Astrocyte of the cerebellum (primary cell): ENCODE measurements around the gene SOCS1.

Experiments
- DNase-seq: peaks from one replicate; pipeline ENCODE4 v3.0.0-alpha.2; 2011; ENCODE audit warnings: low read depth
- H3K4me3 ChIP-seq: 2 replicates; pipeline ENCODE4 v1.5.1; 2011; ENCODE audit warnings: mild to moderate bottlenecking, low read depth, low read length, moderate library complexity
- CTCF ChIP-seq: IDR thresholded peaks from 2 replicates; pipeline ENCODE4 v1.5.1; 2012; ENCODE audit warnings: low read length, low read depth, moderate library complexity, mild to moderate bottlenecking; ENCODE audit errors: missing control alignments
- in situ Hi-C: cut with HindIII; loops from 2 replicates; pipeline ENCODE4 v1.10.0; 2017; ENCODE audit warnings: low sequenced_read_pairs

SOCS1 gene, protein sequence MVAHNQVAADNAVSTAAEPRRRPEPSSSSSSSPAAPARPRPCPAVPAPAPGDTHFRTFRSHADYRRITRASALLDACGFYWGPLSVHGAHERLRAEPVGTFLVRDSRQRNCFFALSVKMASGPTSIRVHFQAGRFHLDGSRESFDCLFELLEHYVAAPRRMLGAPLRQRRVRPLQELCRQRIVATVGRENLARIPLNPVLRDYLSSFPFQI

DNA sequence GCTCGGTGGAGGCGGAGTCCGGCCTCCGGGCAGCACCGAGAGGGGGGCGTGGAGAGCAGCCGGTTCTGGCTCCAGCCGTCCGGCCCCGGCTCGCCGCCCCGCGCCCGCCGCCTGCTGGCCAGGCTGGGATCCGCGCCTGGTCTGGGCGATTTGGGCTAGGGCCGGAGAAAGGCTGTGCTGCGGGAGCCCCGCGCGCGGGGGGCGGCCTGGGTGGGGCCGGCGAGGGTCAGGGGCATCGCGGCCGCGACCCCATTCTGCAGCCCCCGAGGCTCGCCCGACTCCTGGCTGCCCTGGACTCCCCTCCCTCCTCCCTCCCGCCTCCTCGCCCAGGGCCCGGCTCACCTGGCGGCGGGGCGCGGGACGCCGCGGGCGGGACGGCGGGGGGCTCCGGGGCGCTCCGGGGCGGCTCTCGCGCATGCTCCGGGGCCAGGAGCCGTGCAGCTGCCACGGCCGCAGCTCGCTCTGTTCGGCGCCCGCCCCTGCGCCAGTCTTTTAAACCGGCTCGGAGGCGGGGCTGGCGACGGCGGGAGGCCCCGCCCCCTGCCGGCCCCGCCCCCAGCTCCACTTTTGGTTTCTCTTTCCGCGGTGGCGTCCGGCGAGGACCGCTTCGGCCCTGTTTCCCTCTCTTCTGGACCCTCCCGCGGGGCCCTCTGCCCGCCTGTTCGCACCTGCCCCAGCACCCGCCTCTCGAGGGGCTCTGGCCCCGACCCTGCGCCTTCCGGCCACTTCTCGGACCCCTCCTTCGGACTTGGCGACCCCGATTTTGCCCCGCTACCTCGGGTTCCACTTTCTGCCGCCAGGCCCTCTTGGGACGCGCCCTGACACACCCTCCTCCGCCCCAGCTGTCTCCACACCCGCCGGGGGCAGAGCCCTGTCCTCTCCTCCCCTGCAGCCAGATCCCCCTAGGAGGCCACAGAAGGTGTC, at the start of gene SOCS1:
Gene SOCS1 (minus strand): TSS at position 468 of the 924 bp plus-strand sequence. CDS start 726 bp downstream, outside the sequence.
- DNase-seq, result peak; percentile 51
- peak within 1 kb of the TSS; percentile 74 for H3K4me3 ChIP-seq
- in situ Hi-C loops, result no loop called here
- peak; percentile 72 for TF ChIP-seq CTCF

DNA sequence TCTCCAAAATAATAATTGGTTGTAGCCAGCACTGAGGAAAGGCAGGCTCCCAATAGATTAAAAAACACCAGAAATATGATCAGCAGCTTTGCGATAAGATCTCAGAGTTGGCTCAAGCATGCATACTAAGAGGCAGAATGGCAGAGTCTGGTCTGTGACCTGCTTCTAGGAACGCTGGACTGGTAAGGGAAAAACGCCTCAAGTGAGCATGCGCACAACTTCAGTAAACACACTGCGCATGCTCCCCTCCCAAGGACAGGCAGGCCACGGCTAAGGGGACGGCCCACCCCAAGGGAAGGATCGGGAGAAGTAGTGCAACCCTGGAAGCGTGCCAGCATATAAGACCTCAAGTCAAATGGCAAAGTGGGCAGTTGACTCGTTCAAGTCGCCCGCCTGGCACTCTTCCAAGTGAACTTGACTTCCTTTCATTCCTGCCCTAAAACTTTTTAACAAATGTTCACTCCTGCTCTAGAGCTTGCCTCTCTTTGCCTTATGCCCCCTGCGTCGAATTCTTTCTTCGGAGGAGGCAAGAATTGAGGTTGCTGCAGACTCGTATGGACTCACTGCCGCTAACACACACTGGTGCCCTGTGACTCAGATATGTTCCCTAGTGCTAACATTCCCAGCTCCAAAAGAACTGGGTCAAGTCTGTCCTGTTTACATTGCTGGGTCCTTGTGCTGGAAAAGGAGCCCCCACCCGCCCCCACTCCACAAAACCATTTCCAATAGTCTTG, 47.6 kb upstream of the SOCS1 start:
- no peak for TF ChIP-seq CTCF
- in situ Hi-C loops, result no loop called here

DNA sequence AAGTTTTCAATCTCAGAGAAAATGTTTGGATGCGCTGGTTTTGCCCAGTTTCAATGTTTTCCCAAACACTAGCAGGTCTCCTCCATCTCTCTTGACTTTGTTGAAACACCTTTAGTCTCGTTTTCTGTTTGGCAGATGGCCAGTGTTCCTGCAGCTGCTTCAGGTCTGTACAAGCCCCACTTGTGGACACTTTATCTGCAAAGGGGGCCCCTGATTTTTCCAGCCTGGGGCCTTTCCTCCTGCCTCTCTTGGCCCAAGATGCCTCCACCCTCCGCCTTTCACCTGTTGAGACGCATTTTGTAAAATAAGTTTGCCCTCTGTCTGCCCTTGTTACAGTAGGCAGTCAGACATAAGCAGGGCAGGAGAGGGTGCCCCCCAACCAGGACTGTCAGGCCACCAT, 47.0 kb upstream of the SOCS1 start:
- DNase-seq, result no peak
- no peak overlapping the region for H3K4me3 ChIP-seq
- no peak for TF ChIP-seq CTCF
- in situ Hi-C loops, result no loop called here

More for the DNA sequence above, 47.6 kb upstream of the SOCS1 start:
- H3K4me3 ChIP-seq, result no peak overlapping the region
- DNase-seq, result no peak

- no peak for TF ChIP-seq CTCF
- no peak for DNase-seq
- no peak overlapping the region for H3K4me3 ChIP-seq
- in situ Hi-C loops, result no loop called here
Measured at GRCh38 chr16:11301645-11302501, 45.9 kb upstream of the SOCS1 start.

GRCh38 chr16:11300560-11300892, 44.5 kb upstream of the SOCS1 start:
- H3K4me3 ChIP-seq, result no peak overlapping the region
- DNase-seq, result no peak
- no peak for TF ChIP-seq CTCF
- in situ Hi-C loops, result no loop called here
